ENCODE results near the gene C2orf80.
"Not testable (repeated sequence)": the region's sequence is repeated elsewhere in the genome, so short reads cannot be mapped to it uniquely, and the experiment has no call there.

C2orf80 gene

DNA sequence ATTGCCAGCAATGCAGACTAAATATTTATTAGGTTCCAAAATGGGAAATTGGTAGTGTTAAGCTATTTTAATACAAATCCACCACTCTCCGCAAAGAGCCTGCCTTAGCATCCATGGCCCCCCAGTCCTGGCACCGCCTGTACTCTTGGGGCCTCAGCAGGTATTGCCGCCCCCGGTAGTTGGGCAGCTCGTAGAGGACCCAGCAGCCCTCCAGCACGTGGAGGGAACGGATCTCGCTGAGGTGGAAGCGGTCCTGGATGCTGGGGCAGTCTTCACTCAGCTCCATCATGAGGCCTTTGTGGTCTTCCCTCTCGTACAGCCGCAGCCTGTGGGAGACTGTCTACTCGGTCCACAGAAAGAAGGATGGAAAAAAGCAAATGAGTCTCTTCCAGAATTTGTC lies 61.7 kb downstream of the C2orf80 start:
- Mint-ChIP-seq H3K4me1 (peaks cover 16% of the 10 kb centered on the region), H3K9me3 (no peaks in the 10 kb centered on the region), H3K4me3 (no peak overlapping the region), H3K27me3 (ENCODE audit: low read depth, poor library complexity) (peaks cover 3% of the 10 kb centered on the region), H3K36me3 (ENCODE audit: low read depth) (no peaks in the 10 kb centered on the region), H3K27ac (no peak overlapping the region)
- TF ChIP-seq CTCF (IDR thresholded peaks at IDR 0.05) = no peak
- DNase-seq = no peak

DNA sequence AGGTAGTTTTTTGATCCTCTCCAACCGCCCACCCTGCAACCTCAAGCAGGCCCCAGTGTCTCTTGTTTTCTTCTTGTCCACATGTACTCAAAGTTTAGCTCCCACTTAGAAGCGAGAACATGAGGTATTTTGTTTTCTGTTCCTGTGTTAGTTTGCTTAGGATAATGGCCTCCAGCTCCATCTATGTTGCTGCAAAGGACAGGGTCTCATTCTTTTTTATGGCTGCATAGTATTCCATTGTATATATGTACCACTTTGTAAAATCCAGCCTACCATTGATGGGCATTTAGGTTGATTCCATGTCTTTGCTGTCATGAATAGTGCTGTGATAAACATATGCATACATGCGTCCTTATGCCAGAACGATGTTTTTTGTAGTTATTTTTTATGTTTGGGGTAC lies 62.7 kb downstream of the C2orf80 start:
- H3K27me3 Mint-ChIP-seq (ENCODE audit: low read depth, poor library complexity) = peaks cover 3% of the 10 kb centered on the region
- H3K4me3 Mint-ChIP-seq = no peak overlapping the region
- no peaks in the 10 kb centered on the region for H3K9me3 Mint-ChIP-seq
- H3K27ac Mint-ChIP-seq = no peak overlapping the region
- H3K36me3 Mint-ChIP-seq (ENCODE audit: low read depth) = no peaks in the 10 kb centered on the region
- no peak for DNase-seq
- no peak for TF ChIP-seq CTCF (IDR thresholded peaks at IDR 0.05)
- H3K4me1 Mint-ChIP-seq = peaks cover 16% of the 10 kb centered on the region

- DNase-seq = no peak
- Mint-ChIP-seq H3K27me3 (ENCODE audit: low read depth, poor library complexity) (peaks cover 3% of the 10 kb centered on the region), H3K4me1 (peaks cover 7% of the 10 kb centered on the region), H3K27ac (no peak overlapping the region), H3K9me3 (no peaks in the 10 kb centered on the region), H3K36me3 (ENCODE audit: low read depth) (no peaks in the 10 kb centered on the region), H3K4me3 (no peak overlapping the region)
- TF ChIP-seq CTCF (IDR thresholded peaks at IDR 0.05) = no peak
These were observed 64.6 kb downstream of the C2orf80 start for GRCh38 chr2:208125251-208125650.

GRCh38 chr2:208124013-208124715 lies 65.7 kb downstream of the C2orf80 start, which contains the start of gene CRYGD:
Gene CRYGD (minus strand): TSS chr2:208124524. CDS start chr2:208124473, 51 bp downstream.
- H3K9me3 Mint-ChIP-seq; H3K27me3 Mint-ChIP-seq (ENCODE audit: low read depth, poor library complexity); DNase-seq; H3K27ac Mint-ChIP-seq; H3K4me3 Mint-ChIP-seq; H3K4me1 Mint-ChIP-seq; H3K36me3 Mint-ChIP-seq (ENCODE audit: low read depth): not testable (repeated sequence)

GRCh38 chr2:208122248-208122647 lies 67.6 kb downstream of the C2orf80 start:
- no peak overlapping the region for H3K27ac Mint-ChIP-seq
- no peak overlapping the region for H3K4me3 Mint-ChIP-seq
- H3K36me3 Mint-ChIP-seq (ENCODE audit: low read depth) = no peaks in the 10 kb centered on the region
- no peak for TF ChIP-seq CTCF (IDR thresholded peaks at IDR 0.05)
- H3K27me3 Mint-ChIP-seq (ENCODE audit: low read depth, poor library complexity) = no peaks in the 10 kb centered on the region
- no peaks in the 10 kb centered on the region for H3K4me1 Mint-ChIP-seq
- no peak for DNase-seq
- H3K9me3 Mint-ChIP-seq = peaks cover 7% of the 10 kb centered on the region

DNA sequence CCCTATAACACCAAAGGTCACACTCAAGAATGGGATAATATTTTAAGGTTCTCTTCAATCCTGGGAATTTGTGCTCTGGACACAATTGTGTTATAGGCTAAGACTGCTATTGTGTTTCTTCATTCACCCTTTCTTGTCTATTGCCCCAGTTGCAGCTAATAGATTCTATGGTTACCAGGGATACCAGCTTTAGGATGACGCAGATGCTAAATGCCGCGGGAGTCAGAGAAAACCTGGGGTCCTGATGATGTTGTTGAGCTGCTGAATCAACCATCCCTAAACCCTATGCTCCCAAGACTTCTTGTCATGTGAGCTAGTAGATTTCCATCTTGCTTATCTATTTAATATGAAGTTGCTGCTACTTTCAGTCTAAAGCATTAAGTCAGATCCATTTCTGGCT lies 70.9 kb downstream of the C2orf80 start:
- H3K4me3 Mint-ChIP-seq = no peak overlapping the region
- DNase-seq = no peak
- TF ChIP-seq CTCF (IDR thresholded peaks at IDR 0.05) = no peak
- H3K4me1 Mint-ChIP-seq = no peaks in the 10 kb centered on the region
- no peaks in the 10 kb centered on the region for H3K27me3 Mint-ChIP-seq (ENCODE audit: low read depth, poor library complexity)
- H3K9me3 Mint-ChIP-seq = peaks cover 10% of the 10 kb centered on the region
- no peak overlapping the region for H3K27ac Mint-ChIP-seq
- H3K36me3 Mint-ChIP-seq (ENCODE audit: low read depth) = no peaks in the 10 kb centered on the region

- H3K9me3 Mint-ChIP-seq; H3K4me3 Mint-ChIP-seq; H3K36me3 Mint-ChIP-seq (ENCODE audit: low read depth); H3K27ac Mint-ChIP-seq; DNase-seq: not testable (repeated sequence)
- H3K4me1 Mint-ChIP-seq = peaks cover 14% of the 10 kb centered on the region
- peaks cover 13% of the 10 kb centered on the region for H3K27me3 Mint-ChIP-seq (ENCODE audit: low read depth, poor library complexity)
These were observed 72.4 kb downstream of the C2orf80 start for GRCh38 chr2:208117390-208117789.
